Breast epithelium (tissue), 3 donors: ENCODE data around the gene GSTCD.

ENCODE experiments used
- POLR2A ChIP-seq: fragments of 450-650 bp; IDR thresholded peaks from one replicate; pipeline ENCODE4 v1.6.1; 2016; ENCODE audit warnings: antibody characterized with exemption, mild to moderate bottlenecking, moderate library complexity
- POLR2AphosphoS5 ChIP-seq, 3 donors: sonication (generic); formaldehyde crosslinking; IDR thresholded peaks; one replicate each; pipeline ENCODE4 v1.6.1; 2017; ENCODE audit warnings: antibody characterized with exemption in 3 of 3
- TF ChIP-seq, protein P1 (sequence below), 3 donors: fragments of 450-650 bp; IDR thresholded peaks; one replicate each; pipeline ENCODE4 v1.5.1; 2016 to 2017; ENCODE audit warnings: antibody characterized with exemption in 3 of 3, mild to moderate bottlenecking in 3 of 3, moderate library complexity in 3 of 3

DNA sequence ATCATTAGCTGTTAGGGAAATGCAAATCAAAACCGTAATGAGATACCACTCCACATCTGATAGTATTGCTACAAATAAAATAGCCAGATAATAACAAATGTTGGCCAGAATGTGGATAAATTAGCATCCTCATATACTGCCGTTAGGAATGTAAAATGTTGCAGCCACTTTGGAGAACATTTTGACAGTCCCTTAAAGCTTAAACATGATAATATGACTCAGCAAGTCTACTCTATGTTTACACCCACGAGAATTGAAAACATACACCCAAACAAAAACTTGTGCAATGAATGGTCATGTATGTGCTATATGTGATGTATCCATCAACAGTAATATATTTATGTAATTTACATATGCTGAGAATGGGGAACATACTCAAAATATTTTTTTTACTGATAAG is 78.2 kb downstream of the GSTCD start:
- TF ChIP-seq, protein P1, sequence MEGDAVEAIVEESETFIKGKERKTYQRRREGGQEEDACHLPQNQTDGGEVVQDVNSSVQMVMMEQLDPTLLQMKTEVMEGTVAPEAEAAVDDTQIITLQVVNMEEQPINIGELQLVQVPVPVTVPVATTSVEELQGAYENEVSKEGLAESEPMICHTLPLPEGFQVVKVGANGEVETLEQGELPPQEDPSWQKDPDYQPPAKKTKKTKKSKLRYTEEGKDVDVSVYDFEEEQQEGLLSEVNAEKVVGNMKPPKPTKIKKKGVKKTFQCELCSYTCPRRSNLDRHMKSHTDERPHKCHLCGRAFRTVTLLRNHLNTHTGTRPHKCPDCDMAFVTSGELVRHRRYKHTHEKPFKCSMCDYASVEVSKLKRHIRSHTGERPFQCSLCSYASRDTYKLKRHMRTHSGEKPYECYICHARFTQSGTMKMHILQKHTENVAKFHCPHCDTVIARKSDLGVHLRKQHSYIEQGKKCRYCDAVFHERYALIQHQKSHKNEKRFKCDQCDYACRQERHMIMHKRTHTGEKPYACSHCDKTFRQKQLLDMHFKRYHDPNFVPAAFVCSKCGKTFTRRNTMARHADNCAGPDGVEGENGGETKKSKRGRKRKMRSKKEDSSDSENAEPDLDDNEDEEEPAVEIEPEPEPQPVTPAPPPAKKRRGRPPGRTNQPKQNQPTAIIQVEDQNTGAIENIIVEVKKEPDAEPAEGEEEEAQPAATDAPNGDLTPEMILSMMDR (IDR thresholded peaks at IDR 0.05): no peak
- TF ChIP-seq POLR2A (no peak), POLR2AphosphoS5 (IDR thresholded peaks at IDR 0.05) (no peak)
